Testis (tissue), 2 donors: ENCODE data around the gene FRG2B.

Experiments used
- CTCF ChIP-seq, 3 experiments: fragments of 450-650 bp in 2 of 3; fragments of 200-600 bp in 1 of 3; sonication (generic) in 1 of 3; IDR thresholded peaks; one replicate each; pipeline ENCODE4 v1.5.1; 2016 to 2019; ENCODE audit warnings: antibody characterized with exemption in 3 of 3, mild to moderate bottlenecking in 2 of 3, moderate library complexity in 1 of 3
- POLR2A ChIP-seq: fragments of 450-650 bp; IDR thresholded peaks from one replicate; pipeline ENCODE4 v1.6.1; 2017; ENCODE audit warnings: antibody characterized with exemption, mild to moderate bottlenecking, moderate library complexity

GRCh38 chr10:133618851-133619250 lies 7.7 kb downstream of the FRG2B start:
- TF ChIP-seq POLR2A (no peak), CTCF (IDR thresholded peaks at IDR 0.05) (no peak)
